ENCODE data around the gene KLF16.

KLF16 gene

GRCh38 chr19:1806184-1807029, 57.0 kb downstream of the KLF16 start:
- no peak for DNase-seq (ENCODE audit: low spot score)
- in situ Hi-C loops (cut with MboI; ENCODE audit: low pct_unique_long_range_greater_than_20kb, low sequenced_read_pairs, unreplicated experiment): no loop called here
- no peak for TF ChIP-seq CTCF (IDR thresholded peaks at IDR 0.05; ENCODE audit: extremely low read depth, insufficient read depth, missing control alignments)

GRCh38 chr19:1805401-1806183, 57.8 kb downstream of the KLF16 start:
- DNase-seq (ENCODE audit: low spot score): no peak
- in situ Hi-C loops (cut with MboI; ENCODE audit: low pct_unique_long_range_greater_than_20kb, low sequenced_read_pairs, unreplicated experiment): no loop called here
- no peak for TF ChIP-seq CTCF (IDR thresholded peaks at IDR 0.05; ENCODE audit: extremely low read depth, insufficient read depth, missing control alignments)

GRCh38 chr19:1804858-1805257, 58.5 kb downstream of the KLF16 start:
- DNase-seq (ENCODE audit: low spot score): no peak
- in situ Hi-C loops (cut with MboI; ENCODE audit: low pct_unique_long_range_greater_than_20kb, low sequenced_read_pairs, unreplicated experiment): no loop called here
- TF ChIP-seq CTCF (IDR thresholded peaks at IDR 0.05; ENCODE audit: extremely low read depth, insufficient read depth, missing control alignments): no peak

All from GM13977 (cell line).